Stimulated activated CD8-positive, alpha-beta memory T cell treated with anti-CD3 and anti-CD28 coated beads, Interleukin-7, amount 100 ng/mL, for 48 hours (primary cell): ENCODE measurements around the gene GLI2.

ENCODE experiments used
- DNase-seq, 2 donors: peaks; one replicate each; pipeline ENCODE4 v3.0.0-alpha.2; 2020; ENCODE audit warnings: low read depth in 1 of 2; ENCODE audit errors: extremely low read depth in 1 of 2

The GLI2 gene

DNA sequence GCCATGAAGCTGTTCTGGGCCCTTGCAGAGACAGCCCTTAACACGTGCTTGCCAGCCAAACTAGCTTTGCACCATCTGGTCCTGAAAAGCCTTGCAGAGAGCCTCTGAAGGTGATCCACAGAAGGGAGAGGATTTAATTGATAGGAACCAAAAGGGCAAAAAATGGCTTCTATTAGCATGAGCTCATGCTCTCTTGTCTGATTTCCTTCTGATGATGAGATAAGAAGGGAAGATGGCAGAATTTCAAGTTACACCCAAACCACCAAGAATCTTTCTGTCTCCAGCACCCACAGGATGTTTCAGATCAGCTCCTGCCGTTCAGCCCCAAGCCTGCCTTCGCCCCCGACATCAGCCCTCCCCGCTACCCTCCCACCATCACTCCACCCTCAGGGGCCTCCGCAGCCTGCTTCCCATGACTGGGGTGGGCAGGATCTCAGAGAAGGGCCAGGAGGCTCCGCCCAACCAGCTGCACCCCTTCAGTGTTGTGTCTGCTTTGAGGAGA is 23.4 kb upstream of the GLI2 start:
- DNase-seq: no peak

DNA sequence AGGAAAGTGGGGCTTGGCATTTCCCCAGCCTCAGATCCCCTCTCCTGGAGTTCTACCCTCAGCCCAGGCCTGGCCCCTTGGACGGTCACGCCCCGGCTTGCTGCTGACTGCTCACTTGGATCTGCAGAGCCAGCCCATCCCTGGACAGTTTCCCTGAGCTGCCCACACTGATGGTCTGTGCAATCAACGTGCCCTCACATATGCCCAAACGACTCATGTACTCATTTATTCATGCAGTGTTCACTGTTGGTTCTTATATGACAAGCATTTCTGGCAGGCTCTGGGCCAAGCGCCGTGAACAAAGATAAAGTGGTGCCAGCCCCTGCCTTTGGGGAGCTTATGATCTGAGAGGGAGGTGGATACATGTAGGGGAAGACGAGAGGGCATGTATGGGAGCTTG is 20.3 kb upstream of the GLI2 start:
- no peak for DNase-seq

DNA sequence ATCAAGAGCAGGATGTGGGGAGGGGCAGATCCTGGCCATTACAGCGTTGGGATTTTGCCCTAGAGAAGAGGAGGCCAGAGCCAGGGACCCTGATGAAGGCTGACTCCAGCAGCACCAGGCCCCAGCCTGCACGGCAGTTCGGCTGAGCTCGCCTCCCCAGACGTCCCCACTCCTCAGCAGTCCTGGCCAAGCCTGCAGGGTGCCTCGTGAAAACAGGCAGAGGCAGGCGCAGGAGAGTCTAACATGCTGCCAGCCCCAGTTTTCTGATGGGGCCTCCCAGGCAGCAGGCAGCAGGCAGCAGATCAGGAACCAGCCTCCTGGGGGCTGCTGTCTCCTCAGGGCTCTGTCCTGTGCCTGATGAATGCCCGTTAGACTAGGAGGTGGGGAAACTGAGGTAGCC is 19.7 kb upstream of the GLI2 start:
- DNase-seq: no peak

DNA sequence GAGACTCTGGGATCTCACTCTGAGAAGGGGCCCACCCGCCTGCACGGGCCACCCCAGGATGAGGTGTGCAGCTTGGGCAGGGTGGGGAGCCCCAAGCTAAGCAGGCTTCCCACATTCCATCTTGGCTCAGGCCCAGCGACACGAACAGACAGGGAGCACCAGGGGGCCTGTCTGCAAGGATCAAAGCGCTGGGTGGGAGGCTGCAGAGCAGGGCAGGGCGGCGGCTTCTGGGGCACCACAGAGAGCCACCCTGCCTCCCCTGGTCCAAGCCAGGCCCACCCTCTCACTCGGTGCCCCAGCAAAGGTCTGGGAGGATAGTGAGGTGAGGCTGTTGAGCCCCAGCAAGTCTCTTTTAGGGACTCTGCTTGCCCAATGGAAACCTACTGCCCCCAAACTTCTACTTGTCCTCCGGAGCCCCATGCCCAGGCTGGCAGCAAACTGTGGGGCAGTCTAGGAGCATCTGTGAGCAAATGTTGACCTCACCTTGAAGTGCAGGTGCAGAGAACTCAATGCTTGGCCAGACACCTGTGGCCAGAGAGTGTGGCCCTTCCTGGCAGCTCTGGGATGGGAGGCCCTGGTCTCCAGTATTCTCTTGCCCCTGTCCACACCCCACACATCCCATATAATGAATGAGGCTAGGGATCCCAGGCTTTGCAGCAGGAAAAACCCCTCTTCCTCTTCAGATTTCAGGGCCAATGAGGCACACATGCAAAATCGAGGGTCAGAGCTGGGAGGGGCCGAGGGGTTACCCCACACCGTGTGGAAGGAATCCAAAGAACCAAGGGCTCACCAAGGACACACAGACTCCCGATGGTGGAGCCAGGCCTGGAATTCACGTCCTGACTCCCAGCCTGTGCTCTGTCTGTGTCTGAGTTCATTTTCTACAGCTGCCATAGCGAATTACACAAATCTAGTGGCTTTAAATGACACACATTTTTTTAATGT is 18.8 kb upstream of the GLI2 start:
- DNase-seq: no peak

DNA sequence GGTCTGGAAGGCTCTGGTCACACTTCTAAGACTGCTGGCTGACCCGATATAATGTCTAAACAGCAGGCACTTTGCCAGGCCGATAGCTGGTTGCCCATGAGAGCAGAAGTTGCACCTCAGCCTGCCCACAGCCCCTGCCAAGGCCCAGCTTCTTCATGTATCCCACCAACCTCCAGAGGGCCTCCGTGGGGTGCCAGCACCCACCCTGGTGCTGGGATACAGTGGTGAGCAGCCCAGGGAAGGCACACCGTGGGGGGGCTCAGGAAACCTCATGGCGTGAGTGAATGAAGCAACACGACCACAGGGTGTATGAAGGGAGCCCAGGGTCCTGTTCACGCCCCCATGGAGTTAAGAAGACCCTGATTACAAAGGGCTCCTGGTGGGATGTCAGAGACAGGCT is 16.2 kb upstream of the GLI2 start:
- no peak for DNase-seq

DNA sequence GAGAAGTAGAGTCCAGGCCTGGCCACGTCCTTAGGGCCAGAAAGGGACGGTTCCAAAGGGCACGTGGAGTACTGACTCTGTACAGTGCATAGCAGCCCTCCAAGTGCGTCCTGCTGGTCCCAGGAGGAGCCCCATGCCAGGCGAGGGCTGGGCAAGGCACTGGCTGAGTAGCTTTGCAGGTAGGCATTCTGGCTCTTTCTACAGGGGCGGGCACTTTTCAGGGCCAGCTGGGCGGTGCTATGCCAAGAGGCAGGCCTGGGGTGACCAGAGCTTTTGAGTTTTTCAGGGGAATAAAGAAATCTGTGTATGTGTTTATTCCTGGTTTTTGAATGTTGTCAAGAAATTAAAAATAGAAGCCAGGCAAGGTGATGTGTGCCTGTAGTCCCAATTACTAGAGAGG is 15.4 kb upstream of the GLI2 start:
- DNase-seq: no peak

DNA sequence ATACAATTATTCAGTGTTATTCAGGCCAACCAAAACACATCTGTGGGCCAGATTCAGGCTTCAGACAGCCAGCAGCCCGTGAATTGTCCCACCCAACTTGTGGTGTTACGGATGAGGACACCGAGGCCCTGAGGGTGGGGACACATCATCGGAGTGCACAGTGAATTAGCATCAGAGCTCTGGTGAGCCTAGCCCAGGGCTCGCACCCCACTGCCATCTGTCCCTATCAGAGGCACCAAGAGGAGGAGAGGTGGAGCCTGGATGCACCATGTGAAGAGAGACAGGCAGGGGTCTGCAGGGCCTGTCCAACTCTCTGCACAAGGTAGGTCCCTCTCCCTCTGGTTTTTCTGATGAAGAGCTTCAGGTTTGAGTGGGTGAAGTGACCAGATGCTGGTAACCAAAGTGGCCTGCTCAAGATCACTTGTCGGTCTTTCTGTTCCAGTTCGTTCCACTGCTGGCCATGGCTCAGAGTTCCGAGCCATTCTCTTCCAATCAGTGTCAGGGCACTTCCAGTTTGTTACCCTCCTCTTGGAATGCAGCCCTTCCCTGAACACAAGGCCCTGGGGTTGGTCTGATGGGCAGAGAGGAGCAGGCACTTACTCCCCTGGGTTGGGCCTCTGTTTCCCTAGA is 14.8 kb upstream of the GLI2 start:
- DNase-seq: no peak

DNA sequence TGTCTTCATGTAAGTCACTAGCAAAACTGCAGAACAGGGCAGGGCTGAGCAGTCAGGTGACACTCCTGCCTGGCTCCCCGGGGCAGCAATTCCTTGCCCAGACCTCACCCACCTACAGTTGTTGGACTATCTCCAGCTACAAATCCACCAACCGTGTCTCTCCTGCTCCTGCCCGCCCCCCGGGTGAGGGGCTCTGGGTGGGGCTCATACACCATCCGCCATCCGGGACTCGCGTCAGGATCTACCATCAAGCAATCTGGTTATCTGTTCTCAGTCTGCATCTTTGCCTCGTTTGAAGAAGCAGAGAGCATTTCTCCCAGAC is 13.5 kb upstream of the GLI2 start:
- no peak for DNase-seq

DNA sequence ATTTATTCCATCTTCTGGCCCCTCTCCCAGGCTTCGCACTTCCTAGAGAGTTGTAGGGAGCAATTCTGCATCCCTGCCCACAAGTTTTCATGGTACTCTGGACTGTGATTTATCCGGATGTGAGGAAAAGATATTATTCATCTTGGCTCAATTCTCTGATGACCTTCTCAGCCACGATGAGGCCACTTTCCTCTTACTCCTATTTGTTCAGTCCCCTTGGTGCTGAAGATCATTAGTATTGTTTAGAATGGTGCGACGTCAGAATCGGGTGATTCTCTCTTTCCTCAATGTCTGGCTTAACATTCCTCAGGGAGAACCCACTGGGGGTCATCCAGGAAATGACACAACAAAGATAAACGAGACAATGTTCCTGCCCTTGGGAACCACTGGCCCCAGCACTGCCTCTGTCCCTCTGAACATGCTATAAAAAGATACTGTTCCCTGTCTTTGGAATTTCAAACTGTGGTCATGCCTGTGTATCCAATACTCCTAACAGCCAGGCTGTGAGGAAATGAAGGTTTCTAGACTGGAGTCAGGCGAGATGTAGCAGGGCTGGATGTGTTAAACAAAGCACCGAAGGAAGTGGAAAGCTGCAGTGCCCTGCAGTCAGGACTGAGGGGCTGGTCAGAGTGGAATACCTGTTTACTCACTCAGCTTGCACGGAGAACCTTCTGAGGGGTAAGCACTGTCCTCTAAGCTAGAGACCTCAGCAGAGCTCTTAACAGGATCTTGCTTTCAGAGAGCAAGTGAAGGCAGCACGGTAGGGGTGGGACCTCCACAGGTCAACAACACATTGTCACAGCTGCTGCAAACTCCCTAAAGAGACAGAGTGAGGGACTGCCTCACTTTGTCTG is 12.9 kb upstream of the GLI2 start:
- no peak for DNase-seq

DNA sequence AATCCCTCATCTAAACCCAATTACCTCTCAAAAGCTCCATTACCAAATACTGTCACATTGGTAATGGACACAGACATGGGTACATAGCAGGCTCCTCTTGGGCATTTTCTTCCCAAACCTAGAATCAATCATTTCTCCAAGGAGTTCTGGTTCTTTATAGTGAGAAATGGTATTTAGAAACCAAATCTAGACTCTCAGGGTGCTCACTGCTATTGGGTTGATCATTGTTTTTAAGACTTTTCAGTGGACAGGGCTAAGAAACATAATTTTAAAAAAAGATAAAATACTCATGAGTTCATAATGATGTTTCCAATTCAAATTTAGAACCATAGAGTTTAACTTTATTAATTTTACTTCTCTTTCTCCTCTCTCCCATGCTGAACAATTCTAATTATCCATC is 9.4 kb upstream of the GLI2 start:
- no peak for DNase-seq

DNA sequence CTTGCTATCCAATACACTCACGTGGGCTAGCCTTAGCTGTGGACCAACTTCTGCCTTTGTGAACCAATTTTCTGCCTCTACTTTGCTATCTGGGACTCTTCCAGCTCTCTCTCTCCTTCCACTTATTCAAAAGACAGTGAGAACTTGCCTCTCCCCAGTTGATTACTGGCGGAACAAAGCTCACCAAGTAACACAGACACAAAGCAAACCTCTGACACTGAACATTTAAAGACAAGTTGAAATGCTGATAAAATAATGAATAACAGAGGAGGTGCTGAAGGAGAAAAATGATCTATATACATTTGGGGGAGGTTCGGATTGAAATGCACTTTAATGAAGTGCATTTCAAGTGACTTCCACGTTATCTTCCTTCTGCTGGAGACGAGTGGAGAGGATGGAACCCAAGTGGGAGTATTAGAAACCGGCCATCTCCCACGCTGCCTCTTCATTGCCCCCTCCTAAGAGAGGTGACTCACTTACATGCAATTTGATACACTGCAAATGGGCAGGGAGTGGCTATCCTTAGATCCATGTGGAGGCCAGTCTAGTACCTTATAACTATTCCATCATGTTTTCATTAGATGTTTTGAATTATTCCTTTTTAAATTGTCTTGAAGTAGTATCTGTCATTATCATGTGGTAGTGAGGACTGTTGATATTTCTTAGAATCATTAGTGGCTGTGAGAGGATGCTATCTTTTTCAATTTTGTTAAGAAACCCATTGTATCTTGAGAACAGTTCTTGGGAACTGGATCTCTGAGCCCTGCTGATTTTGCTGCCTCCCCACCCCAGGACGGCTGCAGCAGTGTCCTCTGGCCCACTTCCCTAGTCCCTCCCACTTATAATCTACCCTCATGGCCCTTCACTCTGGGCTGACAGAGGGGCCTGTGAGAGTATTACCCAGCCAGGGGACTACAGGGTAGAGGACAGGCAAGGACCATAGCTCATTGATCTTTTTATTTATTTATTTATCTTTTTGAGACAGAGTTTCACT is 6.0 kb upstream of the GLI2 start:
- no peak for DNase-seq

DNA sequence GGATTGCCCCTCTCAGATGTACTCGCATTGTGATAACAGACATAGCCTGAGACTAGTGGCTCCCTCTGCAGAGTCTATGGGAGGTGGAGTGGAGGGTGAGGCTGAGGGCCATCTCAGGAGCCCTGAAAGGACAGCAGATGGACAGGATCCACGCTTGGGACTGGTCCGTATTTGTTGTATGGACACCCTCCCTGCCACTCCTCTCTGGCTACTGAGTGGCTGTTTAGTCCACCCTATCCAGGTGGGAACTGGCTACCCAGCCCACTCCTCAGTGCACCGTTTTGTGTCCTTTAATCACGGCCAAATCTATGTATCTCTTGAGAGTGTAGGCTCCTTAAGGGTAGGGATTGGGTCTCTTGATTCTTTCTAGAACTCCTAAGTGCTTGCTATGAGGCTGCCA is 4.5 kb upstream of the GLI2 start:
- no peak for DNase-seq

DNA sequence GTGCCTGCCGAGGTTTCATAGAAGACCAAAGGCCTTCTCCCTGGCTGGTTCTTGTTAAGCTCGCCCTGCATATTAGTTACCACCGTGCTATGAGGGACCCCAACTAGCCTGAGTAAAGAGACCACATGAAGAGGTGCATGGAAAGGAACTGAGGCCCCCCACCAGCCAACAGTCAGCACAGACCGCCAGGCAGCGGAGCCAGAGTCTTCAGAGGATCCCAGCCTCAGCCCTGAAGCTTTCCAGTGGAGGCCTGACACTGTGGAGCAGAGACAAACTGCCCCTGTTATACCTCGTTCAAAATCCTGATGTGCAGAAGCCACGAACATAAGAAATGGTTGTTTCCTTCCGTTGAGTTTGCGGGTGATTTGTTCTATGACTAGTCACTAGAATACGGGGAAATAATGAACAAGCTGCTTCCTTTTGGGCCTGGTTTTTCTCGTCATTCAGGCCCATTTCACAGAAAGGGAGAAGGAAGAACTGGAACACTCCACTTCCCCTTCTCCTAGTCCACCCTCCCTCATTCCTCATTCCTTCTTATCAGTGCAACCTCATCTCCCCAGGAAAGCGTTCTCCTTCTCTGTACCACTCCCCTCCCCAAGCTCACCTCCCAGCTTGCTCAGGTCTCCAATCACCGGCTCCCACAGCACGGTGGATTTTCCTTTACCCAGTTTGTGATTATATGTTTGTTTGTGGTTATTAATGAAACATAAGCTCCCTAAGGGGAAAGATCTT is 3.0 kb upstream of the GLI2 start:
- no peak for DNase-seq

DNA sequence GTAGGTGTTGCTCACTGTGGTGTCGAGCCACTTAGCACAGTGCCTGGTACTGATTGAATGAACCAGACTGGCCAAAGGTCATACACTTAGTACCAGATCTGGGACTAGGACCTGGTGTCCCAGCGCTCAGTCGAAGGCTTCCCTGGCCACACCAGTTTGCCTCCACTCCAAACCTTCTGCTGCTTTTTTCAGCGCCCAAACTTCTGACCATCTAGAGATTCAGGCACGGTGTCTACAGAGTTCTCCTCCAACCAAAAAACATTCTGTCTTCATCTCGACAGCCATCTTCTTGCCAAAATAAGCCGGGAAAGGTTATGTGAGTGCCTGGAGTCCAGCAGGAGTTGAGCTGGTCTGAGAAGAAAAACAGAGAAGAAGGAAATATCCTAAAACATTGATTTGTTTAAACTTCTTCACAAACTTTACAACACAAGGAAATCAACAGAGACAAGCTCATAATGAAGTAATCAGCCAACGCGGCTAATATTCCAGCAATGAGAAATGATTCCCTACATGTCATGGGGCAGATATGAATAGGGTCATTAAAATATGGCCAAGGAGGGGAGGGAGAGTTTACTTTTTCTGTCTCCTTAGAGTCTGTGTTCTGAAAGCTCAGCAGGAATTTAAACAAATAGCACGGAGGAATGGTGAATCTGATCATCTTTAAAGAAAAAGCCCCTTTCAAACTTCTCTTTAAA is 2.3 kb upstream of the GLI2 start:
- DNase-seq: no peak

DNA sequence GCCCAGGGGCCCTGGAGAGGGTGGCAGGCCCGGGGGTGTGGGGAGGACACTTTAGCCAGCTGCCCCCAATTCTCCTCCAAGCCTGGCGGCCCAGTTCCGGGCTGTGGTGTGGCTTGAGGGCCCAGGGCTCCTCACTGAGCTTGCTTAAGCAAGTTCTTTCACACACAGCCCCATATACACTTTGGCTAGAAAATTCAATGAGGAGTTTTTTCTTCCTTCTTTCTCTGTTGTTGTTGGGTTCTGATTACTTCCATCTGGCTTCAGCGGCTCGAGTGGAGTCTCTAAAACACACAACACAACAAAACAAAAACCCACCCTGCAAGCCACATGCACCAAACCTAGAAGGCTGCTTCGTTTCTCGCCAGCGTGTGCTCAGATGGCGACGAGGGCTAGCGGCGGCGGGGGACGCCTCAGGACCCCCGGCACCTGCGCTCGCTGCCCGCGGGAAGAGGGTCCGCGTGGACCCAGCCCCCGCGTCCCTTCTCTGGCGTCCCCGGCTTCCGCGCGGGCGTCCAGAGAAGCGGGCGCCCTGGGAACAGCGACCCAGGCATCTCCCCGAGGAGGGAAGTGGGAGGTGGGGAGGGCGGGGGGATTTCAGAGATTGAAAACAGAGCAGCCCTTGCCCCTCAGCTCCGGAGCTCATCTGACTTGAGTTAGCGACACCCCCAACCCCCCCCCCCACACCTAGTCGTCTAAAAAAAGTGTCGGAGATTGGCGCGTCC is 577 bp upstream of the GLI2 start:
- DNase-seq: no peak

DNA sequence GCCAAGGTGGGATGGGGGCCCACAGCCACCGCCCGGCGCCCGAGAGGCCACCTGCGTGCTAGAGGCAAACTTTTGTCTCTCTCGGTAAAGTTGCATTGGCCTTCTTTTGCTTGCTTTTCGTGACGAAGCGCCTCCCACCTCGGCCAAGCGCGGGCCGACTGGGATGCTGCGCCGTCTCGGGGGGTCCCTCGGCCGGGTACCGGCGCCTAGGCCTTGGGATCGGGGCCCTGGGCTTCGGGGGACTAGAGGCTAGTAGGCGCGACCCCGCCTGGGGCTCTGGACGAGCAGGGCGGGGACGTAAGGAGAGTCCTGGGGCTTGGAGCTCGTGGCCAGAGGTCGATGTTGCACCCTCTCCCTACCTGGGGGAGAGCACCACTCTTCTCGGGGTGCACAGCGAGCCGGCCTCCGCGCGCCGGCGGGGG is 545 bp downstream of the GLI2 start:
- DNase-seq: no peak

DNA sequence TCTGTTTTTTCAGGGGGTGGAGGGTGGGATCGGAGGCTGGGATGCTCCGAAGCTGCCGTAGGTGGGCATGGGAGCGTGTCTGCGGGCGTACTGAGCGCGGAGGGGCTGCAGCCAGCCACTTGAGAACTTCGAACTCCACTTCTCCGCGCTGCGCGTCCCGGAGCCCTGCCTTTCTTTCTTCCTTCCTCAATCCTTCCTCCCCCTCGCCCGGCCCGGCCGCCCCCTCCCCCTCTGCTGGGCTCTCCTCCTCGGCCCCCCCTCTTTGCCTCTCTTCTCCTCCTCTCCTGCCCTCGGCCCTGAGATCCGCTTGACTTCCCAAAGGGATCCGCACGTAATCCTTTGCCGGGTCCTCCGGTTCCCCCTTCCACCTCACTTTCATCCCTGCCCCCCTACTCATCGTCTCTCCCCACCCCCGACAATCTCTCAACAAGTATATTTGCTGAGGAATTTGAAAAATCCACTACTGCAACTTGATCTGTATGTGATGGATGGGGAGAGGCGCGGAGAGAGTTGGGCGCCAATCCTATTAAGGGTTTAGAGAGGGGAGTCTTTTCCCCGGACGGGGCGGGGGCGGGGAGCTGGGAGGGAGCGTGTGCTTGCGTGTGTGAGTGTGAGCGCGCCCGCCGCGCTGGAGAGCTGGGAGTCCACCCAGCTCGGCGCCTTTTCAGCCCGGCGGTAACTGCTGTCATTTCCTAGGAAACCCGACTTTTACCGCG is 1.1 kb downstream of the GLI2 start:
- DNase-seq: no peak
